Left lung (tissue), 10 donors: Measurements from ENCODE around the gene FKBP15. TPM values are rescaled to one million over a fixed set of nuclear protein-coding genes. Genes with fewer than 3 reads are reported as not detected.
A peak's percentile ranks its signal among the peaks of the same experiment; 100 is the strongest.

Experiments
- ATAC-seq: fragments of 200-7000 bp; cut with Tn5 transposase; one replicate; pipeline ENCODE4 v1.9.1; 2020; ENCODE audit warnings: moderate library complexity
- DNase-seq, 4 donors: peaks; one replicate each; pipeline ENCODE4 v3.0.0-alpha.2; 2013 to 2020
- H3K27ac ChIP-seq, 2 donors: fragments of 200-600 bp; sonication (generic) in 1 of 2; one replicate each; pipeline versions ENCODE4 v1.5.0 to v1.8.0; 2020 to 2021
- H3K27me3 ChIP-seq, 2 donors: fragments of 200-600 bp; sonication (generic) in 1 of 2; one replicate each; pipeline versions ENCODE4 v1.5.0 to v1.8.0; 2020 to 2021
- H3K36me3 ChIP-seq, 2 donors: fragments of 200-600 bp; sonication (generic) in 1 of 2; one replicate each; pipeline versions ENCODE4 v1.5.0 to v1.8.0; 2020 to 2021
- H3K4me1 ChIP-seq, 2 donors: fragments of 200-600 bp; one replicate each; pipeline ENCODE4 v1.8.0; 2021
- H3K4me3 ChIP-seq, 2 donors: fragments of 200-600 bp; sonication (generic) in 1 of 2; one replicate each; pipeline versions ENCODE4 v1.5.0 to v1.8.0; 2020 to 2021; ENCODE audit warnings: mild to moderate bottlenecking in 1 of 2
- H3K9me3 ChIP-seq, 2 donors: fragments of 200-600 bp; sonication (generic) in 1 of 2; one replicate each; pipeline versions ENCODE4 v1.5.0 to v1.8.0; 2020 to 2021
- CTCF ChIP-seq, 2 donors: fragments of 200-600 bp; sonication (generic) in 1 of 2; IDR thresholded peaks; one replicate each; pipeline versions ENCODE4 v1.5.0 to v1.8.0; 2021; ENCODE audit warnings: antibody characterized with exemption in 2 of 2
- intact Hi-C, 2 donors: fragments of 100-400 bp; cut with DNase I; formaldehyde crosslinking; loops; one replicate each; pipeline versions ENCODE4 v1.11.2 to v1.14.2; 2022
- polyA plus RNA-seq, 6 donors: library from polyadenylated mRNA; unstranded; fragments of 120-200 nt; gene quantifications; one replicate each; pipeline ENCODE4 v1.2.1, GENCODE V29; 2013; ENCODE audit not compliant: insufficient read length in 6 of 6
- total RNA-seq, 2 donors: library from RNA; stranded (reverse); fragmentation: NEBNext Ultra II Directional; extraction: Animal tissue kit (Norgen Biotek cat#: 25700); gene quantifications; one replicate each; pipeline ENCODE4 v1.2.1, GENCODE V29; 2021
- donor health status: DM: no; HTN: yes; CAD: no.
- donor health status: DM: no; HTN: no; CAD: no.

FKBP15 gene
- total and polyA plus RNA-seq, 8 donors = 30.4 to 55.3 (median 33.2) TPM

GRCh38 chr9:113184539-113184938 is 36.5 kb downstream of the FKBP15 start:
- ATAC-seq = no peak
- no peak overlapping the region for H3K4me3 ChIP-seq
- no peaks in the 10 kb centered on the region for H3K27me3 ChIP-seq
- no peaks in the 10 kb centered on the region for H3K9me3 ChIP-seq
- no peak for TF ChIP-seq CTCF (IDR thresholded peaks at IDR 0.05)
- peak overlapping the region in 1 of 2 donors; percentile 92 for H3K27ac ChIP-seq
- no peak for DNase-seq
- peaks cover 4 to 92% of the 10 kb centered on the region in 2 donors for H3K36me3 ChIP-seq
- intact Hi-C loops = no loop called here
- H3K4me1 ChIP-seq = peaks cover 0 to 41% of the 10 kb centered on the region in 2 donors

DNA sequence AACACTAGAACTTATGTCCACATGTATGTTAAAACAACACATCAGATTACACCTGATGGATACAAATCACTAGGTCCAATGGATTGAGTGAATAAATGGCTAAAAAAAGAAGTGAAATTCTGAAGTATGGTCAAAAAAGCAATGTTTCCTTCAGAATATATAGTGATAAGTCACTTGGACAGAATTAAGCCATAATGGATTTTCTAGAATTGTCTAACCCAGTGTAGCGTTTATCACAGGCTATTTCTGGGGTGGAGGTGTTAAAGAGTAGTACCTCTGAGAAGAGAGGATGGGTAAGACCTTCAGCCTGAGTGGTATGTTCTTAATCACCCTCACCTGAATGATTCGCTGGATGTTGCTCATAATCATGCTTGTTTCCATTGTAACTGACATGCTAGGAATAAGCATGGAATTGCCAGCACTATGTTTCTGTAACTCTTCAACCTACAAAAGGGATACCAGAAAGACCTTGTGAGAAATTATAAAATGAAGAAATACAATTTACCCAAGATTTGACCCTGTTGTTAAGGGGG is 37.1 kb downstream of the FKBP15 start:
- no peaks in the 10 kb centered on the region for H3K9me3 ChIP-seq
- ATAC-seq = no peak
- no peak overlapping the region for H3K4me3 ChIP-seq
- no peak overlapping the region for H3K27ac ChIP-seq
- H3K36me3 ChIP-seq = peaks cover 4 to 97% of the 10 kb centered on the region in 2 donors
- H3K27me3 ChIP-seq = no peaks in the 10 kb centered on the region
- DNase-seq = no peak
- intact Hi-C loops = no loop called here
- no peak for TF ChIP-seq CTCF (IDR thresholded peaks at IDR 0.05)
- peaks cover 0 to 37% of the 10 kb centered on the region in 2 donors for H3K4me1 ChIP-seq

DNA sequence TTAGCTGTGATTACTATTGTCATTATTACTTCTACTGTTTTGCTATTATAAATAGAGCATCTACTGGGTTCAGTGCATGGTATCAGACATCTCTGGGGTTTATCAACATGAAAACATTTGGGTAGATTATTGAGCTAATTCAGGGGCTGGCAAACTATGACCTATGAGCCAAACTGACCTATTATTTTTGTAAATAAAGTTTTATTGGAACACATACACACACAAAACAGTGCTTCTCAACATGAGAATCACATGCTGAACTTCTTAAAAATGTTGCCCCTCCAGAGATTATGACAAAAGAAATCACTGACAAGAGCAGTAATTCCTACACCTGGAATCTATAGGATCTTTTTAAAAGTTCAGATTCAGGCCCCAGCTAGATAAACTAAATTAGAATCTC is 39.9 kb downstream of the FKBP15 start:
- intact Hi-C loops = no loop called here
- Histone ChIP-seq H3K4me1 (peaks cover 0 to 21% of the 10 kb centered on the region in 2 donors), H3K27me3 (no peaks in the 10 kb centered on the region), H3K4me3 (no peak overlapping the region), H3K36me3 (peaks cover 4 to 99% of the 10 kb centered on the region in 2 donors), H3K27ac (no peak overlapping the region), H3K9me3 (no peaks in the 10 kb centered on the region)
- DNase-seq (no peak), ATAC-seq (no peak)
- no peak for TF ChIP-seq CTCF (IDR thresholded peaks at IDR 0.05)

GRCh38 chr9:113179839-113180238 is 41.2 kb downstream of the FKBP15 start:
- DNase-seq (no peak), ATAC-seq (no peak)
- H3K36me3 ChIP-seq = peaks cover 4 to 98% of the 10 kb centered on the region in 2 donors
- TF ChIP-seq CTCF (IDR thresholded peaks at IDR 0.05) = no peak
- H3K9me3 ChIP-seq = no peaks in the 10 kb centered on the region
- H3K27ac ChIP-seq = no peak overlapping the region
- no peak overlapping the region for H3K4me3 ChIP-seq
- H3K27me3 ChIP-seq = no peaks in the 10 kb centered on the region
- peaks cover 0 to 8% of the 10 kb centered on the region in 2 donors for H3K4me1 ChIP-seq
- intact Hi-C loops = no loop called here

DNA sequence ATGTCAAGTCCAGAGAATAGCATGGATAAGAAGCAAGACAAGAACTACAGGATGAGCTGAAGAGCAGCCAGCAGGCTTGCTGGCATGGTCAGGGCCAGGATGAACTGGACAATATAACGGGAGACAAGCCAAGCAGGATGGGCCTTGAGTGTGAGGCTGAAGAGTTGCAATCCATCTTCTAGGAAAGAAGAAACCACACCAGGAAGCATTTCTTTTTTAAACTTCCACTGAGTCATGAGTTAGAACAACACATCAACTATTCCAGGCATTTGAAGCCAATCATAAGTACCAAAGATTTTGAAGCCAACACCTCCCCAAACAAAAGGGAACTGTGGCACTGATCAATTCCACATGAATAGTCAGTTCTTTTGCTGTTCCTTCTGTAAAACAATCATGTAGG is 43.0 kb downstream of the FKBP15 start:
- Histone ChIP-seq H3K4me3 (no peak overlapping the region), H3K9me3 (no peaks in the 10 kb centered on the region), H3K27me3 (no peaks in the 10 kb centered on the region), H3K27ac (no peak overlapping the region), H3K36me3 (peaks cover under 1 to 96% of the 10 kb centered on the region in 2 donors), H3K4me1 (peaks cover 0 to 6% of the 10 kb centered on the region in 2 donors)
- intact Hi-C loops = no loop called here
- DNase-seq (no peak), ATAC-seq (no peak)
- TF ChIP-seq CTCF (IDR thresholded peaks at IDR 0.05) = no peak
